CD4-positive, alpha-beta T cell treated with Interleukin-1 beta for 1 hour (primary cell): ENCODE data around the gene ZIC4.

Source experiments
- DNase-seq, 2 donors: peaks; one replicate each; pipeline ENCODE4 v3.0.0-alpha.2; 2020 to 2022

ZIC4 gene

GRCh38 chr3:147404800-147405230, 1.5 kb downstream of the ZIC4 start:
- no peak for DNase-seq

- no peak for DNase-seq
These were observed 2.1 kb downstream of the ZIC4 start for GRCh38 chr3:147404000-147404799.

GRCh38 chr3:147403511-147403910, 2.8 kb downstream of the ZIC4 start:
- no peak for DNase-seq

- DNase-seq = no peak
These were observed 4.2 kb downstream of the ZIC4 start for GRCh38 chr3:147402159-147402558.

- DNase-seq = no peak
These were observed 4.9 kb downstream of the ZIC4 start for GRCh38 chr3:147401421-147401820.

- no peak for DNase-seq
These were observed 5.3 kb downstream of the ZIC4 start for GRCh38 chr3:147400999-147401398.

- DNase-seq = no peak
These were observed 6.2 kb downstream of the ZIC4 start for GRCh38 chr3:147400111-147400510.

GRCh38 chr3:147398813-147399534, 7.4 kb downstream of the ZIC4 start:
- no peak for DNase-seq

GRCh38 chr3:147397875-147398812, 8.2 kb downstream of the ZIC4 start:
- no peak for DNase-seq

- no peak for DNase-seq
These were observed 9.0 kb downstream of the ZIC4 start for GRCh38 chr3:147397155-147397874.

GRCh38 chr3:147396712-147397046, 9.7 kb downstream of the ZIC4 start:
- DNase-seq = no peak

- no peak for DNase-seq
These were observed 10.2 kb downstream of the ZIC4 start for GRCh38 chr3:147395899-147396711.

- DNase-seq = no peak
These were observed 11.5 kb downstream of the ZIC4 start for GRCh38 chr3:147394884-147395225.

GRCh38 chr3:147393943-147394883, 12.1 kb downstream of the ZIC4 start:
- no peak for DNase-seq

- no peak for DNase-seq
These were observed 12.9 kb downstream of the ZIC4 start for GRCh38 chr3:147393261-147393942.

- DNase-seq = no peak
These were observed 13.8 kb downstream of the ZIC4 start for GRCh38 chr3:147392625-147392946.

- no peak for DNase-seq
These were observed 14.3 kb downstream of the ZIC4 start for GRCh38 chr3:147391781-147392624.

GRCh38 chr3:147390589-147391569, 15.5 kb downstream of the ZIC4 start:
- DNase-seq = no peak
